Gastrocnemius medialis (tissue), 4 donors: ENCODE results near the gene DLEC1. TPM values are rescaled to one million over a fixed set of nuclear protein-coding genes. Genes with fewer than 3 reads are reported as not detected.
A peak's percentile ranks its signal among the peaks of the same experiment; 100 is the strongest.

Experiments used
- ATAC-seq, 2 donors: fragments of 150-250 bp; one replicate each; pipeline ENCODE4 v1.9.1; 2016
- DNase-seq, 2 donors: peaks; one replicate each; pipeline ENCODE4 v3.0.0-alpha.2; 2019
- H3K27ac ChIP-seq, 4 donors: fragments of 200-600 bp; sonication (generic); 1 replicate in 1 of 4; 2 replicates in 3 of 4; pipeline ENCODE4 v1.5.1; 2016 to 2018; ENCODE audit warnings: mild to moderate bottlenecking in 2 of 4, moderate library complexity in 1 of 4
- H3K27me3 ChIP-seq, 3 donors: fragments of 200-600 bp; sonication (generic) in 2 of 3; 1 replicate in 1 of 3; 2 replicates in 2 of 3; pipeline versions ENCODE4 v1.5.1 to v1.6.0; 2016 to 2019; ENCODE audit warnings: mild to moderate bottlenecking in 1 of 3, moderate library complexity in 1 of 3
- H3K36me3 ChIP-seq, 2 donors: fragments of 200-600 bp; sonication (generic) in 1 of 2; one replicate each; pipeline ENCODE4 v1.5.1; 2017 to 2018
- H3K4me1 ChIP-seq, 2 donors: fragments of 200-600 bp; sonication (generic) in 1 of 2; one replicate each; pipeline ENCODE4 v1.5.1; 2016 to 2017; ENCODE audit warnings: mild to moderate bottlenecking in 2 of 2
- H3K4me3 ChIP-seq, 4 donors: fragments of 200-600 bp; sonication (generic) in 3 of 4; 1 replicate in 1 of 4; 2 replicates in 3 of 4; pipeline ENCODE4 v1.5.1; 2016 to 2019; ENCODE audit warnings: mild to moderate bottlenecking in 2 of 4
- H3K9me3 ChIP-seq, 3 donors: fragments of 200-600 bp; sonication (generic) in 2 of 3; 1 replicate in 1 of 3; 2 replicates in 2 of 3; pipeline ENCODE4 v1.5.1; 2016 to 2019
- CTCF ChIP-seq, 5 experiments: fragments of 450-650 bp in 3 of 5; fragments of 200-600 bp in 2 of 5; sonication (generic) in 2 of 5; IDR thresholded peaks in 4 of 5; conservative IDR thresholded peaks in 1 of 5; 1 replicate in 4 of 5; 2 replicates in 1 of 5; pipeline ENCODE4 v1.5.1; 2016 to 2019; ENCODE audit warnings: antibody characterized with exemption in 5 of 5, mild to moderate bottlenecking in 3 of 5, moderate library complexity in 3 of 5
- POLR2A ChIP-seq, 2 donors: fragments of 450-650 bp; IDR thresholded peaks; one replicate each; pipeline ENCODE4 v1.6.1; 2017; ENCODE audit warnings: antibody characterized with exemption in 2 of 2, mild to moderate bottlenecking in 2 of 2, moderate library complexity in 2 of 2
- in situ Hi-C, 4 donors: fragments of 200-750 bp; cut with MboI; loops; one replicate each; pipeline versions ENCODE4 v1.15.0 to v1.8.0; 2017; ENCODE audit warnings: low sequenced_read_pairs in 4 of 4
- intact Hi-C: fragments of 100-400 bp; cut with DNase I; formaldehyde crosslinking; loops from one replicate; pipeline ENCODE4 v1.15.1; 2023; ENCODE audit warnings: low total_unique reads
- total RNA-seq, 4 donors: library from RNA; depleted of rRNA; stranded (reverse); fragments of >200 nt; gene quantifications; one replicate each; pipeline versions ENCODE4 v1.1.0 to v1.2.3, GENCODE V29; 2016

Gene DLEC1
- total RNA-seq, 4 donors from 2014 or later: not detected

- intact Hi-C loops: no loop called here
- DNase-seq: no peak
- in situ Hi-C loops: no loop called here
- H3K27ac ChIP-seq: no peak overlapping the region
- peaks cover 10 to 12% of the 10 kb centered on the region in 2 donors for H3K4me1 ChIP-seq
- no peak for ATAC-seq
- TF ChIP-seq CTCF (IDR thresholded peaks at IDR 0.05 in 4 of 5, conservative IDR thresholded peaks at IDR 0.05 in 1 of 5) (no peak), POLR2A (IDR thresholded peaks at IDR 0.05) (no peak)
- no peaks in the 10 kb centered on the region for H3K9me3 ChIP-seq
- no peaks in the 10 kb centered on the region for H3K36me3 ChIP-seq
- H3K27me3 ChIP-seq: peaks cover 8 to 17% (median 9%) of the 10 kb centered on the region in 3 donors
- no peak overlapping the region for H3K4me3 ChIP-seq
Measured at GRCh38 chr3:38036286-38036685, 2.7 kb upstream of the DLEC1 start.

- Histone ChIP-seq H3K27ac (no peak overlapping the region), H3K4me3 (no peak overlapping the region), H3K4me1 (peaks cover 10 to 12% of the 10 kb centered on the region in 2 donors), H3K27me3 (peaks cover 8 to 17% (median 9%) of the 10 kb centered on the region in 3 donors), H3K36me3 (no peaks in the 10 kb centered on the region), H3K9me3 (no peaks in the 10 kb centered on the region)
- in situ Hi-C loops (no loop called here), intact Hi-C loops (no loop called here)
- no peak for TF ChIP-seq POLR2A (IDR thresholded peaks at IDR 0.05)
- TF ChIP-seq CTCF (IDR thresholded peaks at IDR 0.05 in 4 of 5, conservative IDR thresholded peaks at IDR 0.05 in 1 of 5): no peak
- ATAC-seq (no peak), DNase-seq (no peak)
Measured at GRCh38 chr3:38036906-38037305, 2.1 kb upstream of the DLEC1 start.

GRCh38 chr3:38038447-38038911, 529 bp upstream of the DLEC1 start:
- ATAC-seq (no peak), DNase-seq (no peak)
- H3K27ac ChIP-seq: no peak overlapping the region

GRCh38 chr3:38039899-38040261, 872 bp downstream of the DLEC1 start:
- H3K4me1 ChIP-seq: peaks cover 10 to 12% of the 10 kb centered on the region in 2 donors
- peak; percentile 36 to 66 for ATAC-seq
- intact Hi-C loops (no loop called here), in situ Hi-C loops (no loop called here)
- no peaks in the 10 kb centered on the region for H3K9me3 ChIP-seq
- TF ChIP-seq POLR2A (IDR thresholded peaks at IDR 0.05): no peak
- TF ChIP-seq CTCF (IDR thresholded peaks at IDR 0.05 in 4 of 5, conservative IDR thresholded peaks at IDR 0.05 in 1 of 5): peak in 1 of 5 experiments; percentile 18
- H3K27me3 ChIP-seq: peaks cover 5 to 17% (median 8%) of the 10 kb centered on the region in 3 donors
- H3K27ac ChIP-seq: no peak overlapping the region
- DNase-seq: peak in 1 of 2 donors; percentile 35
- H3K4me3 ChIP-seq: peak overlapping the region; percentile 52 to 63 (median 54)
- no peaks in the 10 kb centered on the region for H3K36me3 ChIP-seq

More at GRCh38 chr3:38038447-38038911, 529 bp upstream of the DLEC1 start:
- no peak for TF ChIP-seq CTCF (IDR thresholded peaks at IDR 0.05 in 4 of 5, conservative IDR thresholded peaks at IDR 0.05 in 1 of 5)
- TF ChIP-seq POLR2A (IDR thresholded peaks at IDR 0.05): no peak
- Histone ChIP-seq H3K4me1 (peaks cover 10 to 12% of the 10 kb centered on the region in 2 donors), H3K9me3 (no peaks in the 10 kb centered on the region), H3K36me3 (no peaks in the 10 kb centered on the region), H3K27me3 (peaks cover 5 to 17% (median 8%) of the 10 kb centered on the region in 3 donors), H3K4me3 (no peak overlapping the region)
- in situ Hi-C loops (no loop called here), intact Hi-C loops (no loop called here)

- in situ Hi-C loops: no loop called here
- no peak for ATAC-seq
Measured at GRCh38 chr3:38040401-38040800, 1.4 kb downstream of the DLEC1 start.

More at GRCh38 chr3:38040401-38040800, 1.4 kb downstream of the DLEC1 start:
- no peaks in the 10 kb centered on the region for H3K9me3 ChIP-seq
- peaks cover 5 to 17% (median 8%) of the 10 kb centered on the region in 3 donors for H3K27me3 ChIP-seq
- H3K36me3 ChIP-seq: no peaks in the 10 kb centered on the region
- no peak overlapping the region for H3K27ac ChIP-seq
- H3K4me3 ChIP-seq: no peak overlapping the region
- no peak for DNase-seq
- H3K4me1 ChIP-seq: peaks cover 10 to 12% of the 10 kb centered on the region in 2 donors
- no peak for TF ChIP-seq POLR2A (IDR thresholded peaks at IDR 0.05)
- TF ChIP-seq CTCF (IDR thresholded peaks at IDR 0.05 in 4 of 5, conservative IDR thresholded peaks at IDR 0.05 in 1 of 5): no peak
- intact Hi-C loops: no loop called here
